Occipital lobe (tissue), 2 donors: ENCODE results near the gene NUAK2. TPM values are rescaled to one million over a fixed set of nuclear protein-coding genes. Genes with fewer than 3 reads are reported as not detected.
"Not testable (repeated sequence)": the region's sequence is repeated elsewhere in the genome, so short reads cannot be mapped to it uniquely, and the experiment has no call there.

Experiments
- DNase-seq: peaks from one replicate; lab custom pipeline; 2025; lab: John Stamatoyannopoulos, UW
- total RNA-seq: library from RNA; depleted of rRNA; stranded (reverse); fragments of >200 nt; gene quantifications from one replicate; pipeline ENCODE4 v1.2.3, GENCODE V29; 2014

NUAK2 gene
- 1.1 TPM for total RNA-seq

DNA sequence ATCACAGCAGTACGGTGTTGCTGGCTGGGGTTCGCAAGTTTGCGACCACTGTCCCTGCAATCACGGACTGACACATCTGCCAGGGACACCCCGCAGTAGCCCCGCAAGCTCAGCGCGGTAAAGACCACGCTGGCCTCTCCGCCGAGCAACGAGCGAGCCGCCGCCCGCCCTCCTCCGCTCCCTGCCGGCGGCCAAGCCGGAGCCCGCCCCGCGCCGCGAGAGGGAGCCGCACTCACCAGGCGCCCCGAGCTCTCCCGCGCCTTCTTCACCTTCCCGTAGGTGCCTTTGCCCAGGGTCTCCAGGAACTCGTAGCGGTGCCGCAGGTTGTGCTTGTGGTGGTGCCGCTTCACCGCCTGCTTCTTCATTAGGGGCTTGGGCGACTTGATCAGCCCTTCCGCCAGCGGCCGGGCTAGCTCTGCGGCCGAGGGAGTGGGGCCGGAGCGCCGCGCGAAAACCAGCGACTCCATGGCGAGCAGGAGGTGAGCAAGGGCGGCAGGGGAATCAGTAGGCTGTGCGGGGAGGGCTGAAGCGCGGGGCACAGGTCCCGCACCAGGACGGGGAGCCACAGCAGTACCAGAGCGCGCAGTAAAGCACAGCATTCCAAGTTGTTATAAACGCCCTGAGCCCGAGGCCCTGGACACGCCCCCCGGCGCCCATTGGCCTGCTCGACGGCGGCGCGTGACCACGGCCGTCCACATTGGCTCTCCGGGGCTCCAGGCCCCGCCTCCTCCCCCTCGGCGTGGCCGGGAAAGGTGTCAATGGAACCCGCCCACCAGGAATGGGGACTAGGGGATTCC lies at the start of gene NUAK2:
Gene NUAK2, minus strand, starts transcription at position 584 of the 797 bp plus-strand sequence. Its CDS starts 117 bp downstream, at position 467.
- DNase-seq, result peak; percentile 75

DNA sequence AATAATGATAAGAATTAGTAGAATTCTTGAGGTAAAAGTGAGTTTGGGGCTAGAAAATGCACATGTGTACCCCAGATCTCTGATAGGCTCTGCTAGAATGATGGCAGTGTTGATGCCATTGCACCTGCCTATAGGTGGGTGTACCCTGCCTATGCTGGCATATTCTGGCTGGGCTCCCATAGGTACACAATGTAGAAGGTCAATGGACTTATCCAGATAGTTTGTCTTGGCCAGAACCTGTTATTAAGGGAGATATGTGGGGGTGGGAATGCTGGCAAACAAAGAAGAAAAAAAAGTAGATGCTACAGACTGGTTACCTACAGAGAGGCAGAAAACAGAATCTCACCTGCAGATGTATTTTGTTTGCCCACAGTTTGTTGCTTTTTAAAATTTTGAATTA lies 49.2 kb upstream of the NUAK2 start:
- no peak for DNase-seq

- DNase-seq, result no peak
Observed at GRCh38 chr1:205369701-205370123, 48.2 kb upstream of the NUAK2 start.

GRCh38 chr1:205368478-205368877 lies 46.9 kb upstream of the NUAK2 start:
- DNase-seq, result no peak

DNA sequence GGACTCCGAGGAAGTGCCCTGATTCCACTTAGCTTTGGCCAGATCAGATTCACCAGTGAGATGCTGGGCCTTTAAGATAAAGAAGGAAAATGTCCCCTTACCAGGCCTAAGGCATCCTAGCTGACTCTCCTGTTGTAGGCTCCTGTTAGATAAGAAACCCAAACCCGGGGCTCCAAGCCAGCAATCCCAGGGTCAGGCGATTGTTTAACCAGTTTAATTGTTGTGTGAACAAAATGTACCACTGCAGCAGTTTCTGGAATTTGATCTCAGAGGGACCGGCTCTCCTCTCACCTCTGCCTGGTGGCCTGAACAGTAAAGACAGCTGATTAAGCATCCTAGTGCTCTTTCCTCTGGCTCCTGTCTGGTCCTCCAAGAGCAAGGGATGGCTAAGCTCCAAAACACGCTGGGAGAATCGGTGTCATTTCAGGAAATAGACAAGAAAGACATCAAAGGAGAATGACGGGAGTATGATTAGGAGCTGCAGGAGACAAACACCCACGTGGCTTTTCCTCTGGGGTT lies 44.5 kb upstream of the NUAK2 start:
- no peak for DNase-seq

DNA sequence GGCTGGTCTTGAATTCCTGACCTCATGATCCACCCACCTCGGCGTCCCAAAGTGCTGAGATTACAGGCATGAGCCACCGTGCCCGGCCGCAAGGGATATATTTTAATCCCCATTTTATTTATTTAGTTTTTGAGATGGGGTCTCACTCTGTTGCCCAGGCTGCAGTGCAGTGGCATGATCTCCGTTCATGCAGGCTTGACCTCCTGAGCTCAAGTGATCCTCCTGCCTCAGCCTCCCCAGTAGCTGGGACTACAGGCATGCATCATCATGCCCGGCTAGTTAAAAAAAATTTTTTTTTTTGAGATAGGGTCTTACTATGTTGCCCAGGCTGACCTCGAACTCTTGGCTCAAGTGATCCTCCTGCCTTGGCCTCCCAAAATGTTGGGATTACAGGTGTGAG lies 43.5 kb upstream of the NUAK2 start:
- not testable (repeated sequence) for DNase-seq

- no peak for DNase-seq
Observed at GRCh38 chr1:205360891-205361290, 39.3 kb upstream of the NUAK2 start.

- DNase-seq, result no peak
Observed at GRCh38 chr1:205359771-205360565, 38.4 kb upstream of the NUAK2 start.

DNA sequence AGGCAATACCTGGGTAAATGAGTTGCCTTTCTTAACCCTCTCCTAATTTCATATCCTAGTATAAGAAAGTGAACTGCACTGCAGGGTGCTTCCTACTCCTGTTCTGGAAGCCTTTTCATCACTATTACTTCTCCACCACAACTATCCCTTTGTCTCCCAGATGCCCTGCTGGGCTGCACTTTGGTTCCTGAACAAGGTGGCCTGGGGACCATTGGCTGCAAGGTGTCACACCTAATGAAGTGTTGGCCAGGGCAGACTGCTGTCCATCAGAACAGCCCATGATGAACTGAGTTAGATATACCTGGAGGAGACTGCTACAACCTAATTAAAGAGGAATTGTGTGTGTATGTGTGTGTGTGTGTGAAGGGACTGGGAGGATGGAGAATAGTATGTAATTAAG lies 37.0 kb upstream of the NUAK2 start:
- DNase-seq, result no peak

DNA sequence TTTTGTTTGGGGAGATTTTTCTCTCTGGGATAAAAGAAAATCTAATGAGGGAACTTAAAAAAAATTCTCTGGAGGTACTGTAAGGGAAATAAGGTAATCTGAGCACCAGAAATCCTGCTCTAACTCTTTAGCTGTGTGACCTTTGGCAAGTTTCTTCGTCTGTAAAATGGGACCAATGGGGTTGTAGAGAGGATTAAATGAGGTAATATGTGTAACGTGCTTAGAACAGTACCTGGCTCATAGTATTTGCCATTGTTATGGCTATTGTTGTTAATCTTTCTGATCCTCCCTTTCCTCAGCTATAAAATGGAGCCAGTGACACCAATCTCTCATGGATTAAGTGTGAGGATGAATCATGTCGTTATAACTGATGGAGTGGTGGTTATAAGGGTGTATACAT lies 36.0 kb upstream of the NUAK2 start:
- no peak for DNase-seq

DNA sequence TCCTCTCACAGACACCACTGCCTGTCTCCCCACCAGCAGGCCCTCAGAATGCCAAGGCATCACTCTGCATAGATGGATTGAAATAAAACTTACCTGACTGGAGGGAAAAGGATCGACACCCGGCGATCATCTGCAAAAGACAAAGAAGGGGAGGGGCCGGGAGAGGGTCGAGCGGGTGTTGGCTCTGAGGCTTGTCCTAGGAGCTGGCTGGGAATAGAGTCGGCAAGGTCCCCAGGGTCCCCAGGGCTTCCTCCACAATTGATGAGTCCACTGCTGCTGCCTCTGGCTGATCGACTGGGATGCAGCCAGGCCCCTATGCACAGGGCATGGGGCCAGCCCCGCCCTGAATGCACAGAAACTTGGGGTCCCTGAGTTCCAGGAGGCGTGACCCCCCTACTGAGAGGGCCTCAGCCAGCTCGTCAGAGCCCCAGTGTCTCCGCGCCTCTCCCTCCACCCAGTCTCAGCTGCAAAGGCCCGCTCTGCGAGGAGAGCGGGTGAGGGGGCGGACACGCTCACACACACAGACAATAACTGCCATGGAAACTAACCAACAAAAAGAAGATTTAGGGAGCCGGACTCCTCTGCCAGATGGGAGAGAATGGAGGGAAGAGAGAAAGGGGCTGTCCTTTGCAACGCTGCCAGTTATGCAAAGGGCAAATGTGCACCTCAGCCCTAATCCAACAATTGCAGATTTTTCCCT lies 35.0 kb upstream of the NUAK2 start, which contains the start of gene KLHDC8A:
Gene KLHDC8A, minus strand, starts transcription at position 483 of the 700 bp plus-strand sequence. CDS start 13,318 bp downstream, outside the sequence.
- no peak for DNase-seq

DNA sequence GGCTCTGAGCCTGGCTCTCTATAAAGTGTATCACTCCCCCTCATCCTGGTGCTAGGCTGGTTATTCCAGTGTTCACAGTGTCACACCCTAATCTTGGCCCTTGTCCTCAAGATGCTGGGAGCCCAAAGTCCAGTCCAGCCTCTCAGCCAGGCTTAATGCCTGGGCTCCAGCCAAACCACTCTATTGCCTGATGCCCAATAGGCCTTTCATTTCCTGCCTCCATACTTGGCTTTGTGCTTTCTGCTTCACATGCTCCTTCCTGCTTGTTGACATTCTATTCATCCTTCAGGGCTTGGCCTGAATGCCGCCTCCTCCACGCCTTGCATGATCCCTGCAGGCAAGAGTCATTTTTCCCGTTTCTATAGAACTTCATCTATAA lies 33.5 kb upstream of the NUAK2 start:
- DNase-seq, result no peak

DNA sequence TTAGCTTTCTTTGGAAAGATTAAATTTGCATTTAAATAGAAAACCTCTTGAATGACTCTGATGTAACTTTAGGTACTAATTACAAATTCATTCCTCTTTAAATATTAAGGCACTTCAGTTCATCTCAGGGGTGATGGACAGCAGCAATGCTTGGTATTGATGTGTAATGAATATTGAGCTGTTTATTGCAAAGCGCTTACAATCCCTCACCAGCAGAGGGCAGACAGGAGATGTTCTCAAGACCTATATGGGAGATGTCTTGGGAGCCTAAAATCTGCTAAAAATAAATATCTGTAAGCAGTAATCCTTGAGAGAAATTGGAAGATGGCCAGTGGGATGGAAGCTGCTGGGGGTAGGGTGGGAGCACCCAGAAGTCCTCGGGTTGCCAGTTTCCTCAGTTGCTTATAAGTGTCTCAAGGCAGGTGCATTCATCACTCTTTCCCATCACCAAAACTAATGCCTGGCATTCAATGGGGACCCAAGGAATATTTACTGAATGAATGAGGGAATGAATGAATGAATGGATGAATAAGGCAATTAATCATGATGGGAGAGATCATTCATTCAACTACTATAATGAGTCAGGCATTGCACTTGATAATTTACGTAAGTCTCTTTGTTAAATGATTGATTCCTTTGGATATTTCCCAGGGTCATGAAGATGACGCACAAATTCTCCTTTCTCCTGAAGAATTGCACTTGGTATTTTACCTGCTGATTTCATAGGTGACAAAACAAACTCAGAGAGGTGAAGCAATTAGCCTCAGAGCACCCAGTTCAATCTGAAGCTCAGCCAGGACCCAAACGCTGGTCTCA lies 32.9 kb upstream of the NUAK2 start:
- DNase-seq, result no peak

DNA sequence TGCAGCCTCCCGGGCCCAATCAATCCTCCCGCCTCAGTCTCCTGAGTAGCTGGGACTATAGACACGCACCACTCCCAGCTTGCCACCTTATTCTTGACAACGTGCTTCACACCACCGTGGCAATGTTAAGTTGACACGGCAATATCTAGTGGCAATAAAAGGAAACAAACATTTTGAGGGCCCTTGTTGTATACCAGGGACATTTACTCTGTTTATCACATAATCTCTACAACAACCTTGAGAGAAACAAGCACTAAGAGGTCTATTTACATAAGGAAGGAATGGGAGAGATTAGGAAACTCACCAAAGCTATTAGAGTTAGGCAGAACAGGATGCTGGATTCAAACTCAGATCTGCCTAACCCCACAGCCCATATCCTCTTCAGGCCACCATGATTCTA lies 32.1 kb upstream of the NUAK2 start:
- no peak for DNase-seq

DNA sequence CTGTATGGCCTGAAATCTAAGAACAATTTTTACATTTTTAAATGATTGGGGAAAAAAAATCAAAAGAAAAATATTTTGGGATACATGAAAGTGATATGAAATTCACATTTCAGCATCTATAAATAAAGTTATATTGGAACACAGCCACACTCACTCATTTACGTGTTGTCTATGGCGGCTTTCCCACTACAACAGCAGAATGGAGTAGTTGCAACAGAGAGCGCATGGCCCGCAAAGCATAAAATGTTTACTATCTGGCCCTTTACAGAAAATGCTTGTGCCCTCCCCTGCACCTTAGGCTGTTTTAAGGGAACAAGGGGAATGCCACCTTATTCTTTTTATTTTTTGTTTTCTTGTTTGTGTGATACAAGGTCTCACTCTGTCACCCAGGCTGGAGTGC lies 31.6 kb upstream of the NUAK2 start:
- no peak for DNase-seq

- DNase-seq, result no peak
Observed at GRCh38 chr1:205351984-205352713, 30.6 kb upstream of the NUAK2 start.

DNA sequence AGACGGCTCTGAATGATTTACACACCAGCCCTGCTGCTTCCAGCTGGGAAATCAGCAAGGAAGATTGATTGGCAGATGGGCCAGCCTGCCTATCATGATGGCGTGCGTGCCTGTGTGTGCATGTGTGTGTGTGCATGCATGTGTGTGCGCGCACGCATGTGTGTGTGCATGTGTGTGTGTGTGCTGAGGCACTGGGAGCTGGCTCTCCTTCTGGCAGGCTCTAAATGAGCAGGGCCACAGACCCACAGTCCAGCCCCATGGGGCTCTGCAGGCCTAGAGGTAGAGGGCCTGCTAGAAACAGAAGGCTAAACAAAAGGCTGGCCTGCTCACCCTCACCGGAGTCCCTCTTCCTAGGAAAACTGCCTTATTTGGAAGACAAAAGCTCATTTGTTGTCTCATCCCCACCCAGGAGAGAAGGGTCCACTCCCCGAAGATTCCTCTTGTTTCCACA lies 29.2 kb upstream of the NUAK2 start:
- DNase-seq, result no peak

GRCh38 chr1:205350124-205350523 lies 28.6 kb upstream of the NUAK2 start:
- DNase-seq, result no peak

DNA sequence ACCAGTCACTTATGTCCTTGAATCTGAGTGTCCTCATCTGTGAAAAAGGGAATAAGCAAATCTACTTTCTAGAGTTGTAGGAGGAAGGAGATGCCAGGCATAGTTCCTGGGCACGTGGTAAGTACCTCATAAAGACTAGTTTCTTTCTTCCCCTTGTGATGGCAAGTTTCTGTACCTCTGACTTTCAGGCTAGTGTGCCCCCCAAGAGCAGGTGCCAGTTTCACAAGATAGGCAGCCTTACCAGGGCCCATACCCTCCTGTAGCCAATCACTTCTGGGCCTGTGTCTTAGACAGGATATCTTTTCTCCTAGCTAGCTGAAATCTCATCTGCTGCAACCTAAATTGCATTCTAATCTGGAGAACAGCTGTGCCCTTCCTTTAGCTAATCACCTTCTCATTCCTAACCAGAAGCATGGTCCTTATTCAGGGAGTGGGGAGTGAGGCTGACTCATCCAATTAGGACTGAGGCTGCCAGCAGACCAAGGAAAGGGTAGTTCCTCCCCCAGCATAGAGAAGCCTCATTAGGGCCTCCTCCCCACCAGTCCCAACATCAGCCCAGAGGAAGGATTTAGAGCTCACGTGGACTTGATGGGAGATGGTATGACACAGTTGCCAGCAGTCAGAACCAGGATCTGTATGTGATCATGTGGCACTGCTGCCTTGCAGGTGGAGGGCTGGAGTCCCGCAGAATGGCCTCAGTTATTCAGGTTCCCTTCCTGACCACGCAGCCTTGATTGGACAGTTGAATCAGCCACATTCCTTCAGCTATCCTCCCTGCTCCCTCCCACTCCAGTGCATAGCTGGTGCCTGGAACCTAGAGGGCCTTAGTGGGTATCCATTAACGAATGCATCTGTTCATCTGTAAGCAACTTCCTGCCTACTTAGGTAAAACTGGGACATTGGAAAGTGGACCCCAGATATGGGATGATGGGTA lies 27.3 kb upstream of the NUAK2 start:
- DNase-seq, result no peak
